Embryonic facial prominence (tissue), 1 donor: ENCODE data around the gene GTF2H3.

Experiments used
- DNase-seq: peaks from one replicate; pipeline ENCODE4 v3.0.0-alpha.2; 2016; ENCODE audit errors: extremely low spot score

Gene GTF2H3

DNA sequence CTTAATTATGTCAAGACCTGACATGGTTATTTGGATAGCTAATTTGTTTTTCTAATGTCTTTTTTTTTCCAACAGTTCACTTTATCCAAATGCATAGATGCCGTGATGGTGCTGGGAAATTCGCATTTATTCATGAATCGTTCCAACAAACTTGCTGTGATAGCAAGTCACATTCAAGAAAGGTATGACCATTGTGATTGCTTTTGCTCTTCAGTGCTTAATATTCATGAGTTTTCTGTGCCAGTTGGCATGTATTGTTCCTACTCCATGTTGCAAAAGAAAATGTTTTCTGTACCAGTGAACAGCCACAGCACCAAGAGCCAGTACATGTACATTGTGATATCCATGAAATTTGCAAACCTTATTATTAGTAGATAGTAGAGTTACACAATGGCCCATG is 11.8 kb downstream of the GTF2H3 start:
- DNase-seq = no peak

DNA sequence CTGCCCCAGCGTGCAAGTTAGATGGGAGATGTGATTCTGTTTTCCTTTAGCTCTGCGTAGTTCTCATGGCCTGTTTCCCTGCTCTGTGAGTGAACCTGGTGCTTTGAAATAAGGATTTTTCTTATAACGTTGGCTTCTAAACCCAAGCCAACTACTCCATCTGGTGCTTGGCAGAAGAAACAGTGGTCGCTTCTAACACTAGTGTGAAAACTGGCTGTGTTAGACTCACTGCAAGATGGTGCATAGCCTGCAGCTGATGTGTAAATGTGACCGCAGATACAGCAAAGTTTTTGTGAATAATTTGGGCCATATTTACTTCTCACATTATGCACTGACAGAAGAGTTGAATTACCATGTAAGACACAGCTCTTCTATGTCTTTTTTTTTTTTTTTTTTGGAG is 12.2 kb downstream of the GTF2H3 start:
- DNase-seq = no peak

DNA sequence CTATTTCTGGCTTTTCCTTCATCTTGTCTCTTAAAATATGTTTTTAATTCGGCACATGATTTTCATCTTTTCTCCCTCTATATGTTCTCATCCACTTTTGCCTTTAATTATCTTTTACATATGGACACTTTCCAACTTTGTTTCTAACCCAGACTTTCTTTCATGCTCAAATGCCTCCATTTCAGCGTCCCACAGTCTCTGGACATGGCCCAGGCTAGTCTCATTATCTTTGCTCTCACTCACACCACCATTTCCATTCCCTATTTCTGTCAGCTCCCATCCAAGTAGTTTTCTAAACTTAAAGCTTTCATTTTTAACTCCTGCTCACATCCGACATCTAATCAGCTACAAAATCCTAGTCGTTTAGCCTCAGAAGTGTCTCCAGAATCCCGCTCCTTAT is 14.8 kb downstream of the GTF2H3 start:
- no peak for DNase-seq

GRCh38 chr12:123654129-123654701 is 20.6 kb downstream of the GTF2H3 start:
- DNase-seq = no peak

DNA sequence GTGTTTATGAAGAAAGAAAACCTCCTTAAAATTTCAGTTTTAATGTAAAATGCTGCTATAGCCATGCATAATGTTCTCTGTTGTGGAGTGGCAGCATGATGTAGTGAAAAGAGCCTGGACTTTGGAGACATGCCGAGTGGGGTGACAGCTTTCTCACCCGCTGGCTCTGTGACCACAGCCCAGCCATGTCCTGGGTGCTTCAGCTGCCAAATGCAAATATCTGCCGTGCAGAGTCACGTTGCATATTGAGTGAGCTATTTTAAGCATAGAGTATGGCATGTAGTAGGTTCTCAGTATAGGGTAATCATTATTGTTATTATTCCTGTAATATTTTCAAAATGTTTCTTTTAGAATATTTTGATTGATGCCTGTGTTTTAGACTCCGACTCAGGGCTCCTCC is 21.8 kb downstream of the GTF2H3 start:
- no peak for DNase-seq

- no peak for DNase-seq
Measured at GRCh38 chr12:123656392-123656791, 22.8 kb downstream of the GTF2H3 start.

- DNase-seq = no peak
Measured at GRCh38 chr12:123657211-123657610, 23.6 kb downstream of the GTF2H3 start.

- no peak for DNase-seq
Measured at GRCh38 chr12:123659996-123660727, 26.5 kb downstream of the GTF2H3 start.

- DNase-seq = no peak
Measured at GRCh38 chr12:123667771-123668170, 34.1 kb downstream of the GTF2H3 start.

DNA sequence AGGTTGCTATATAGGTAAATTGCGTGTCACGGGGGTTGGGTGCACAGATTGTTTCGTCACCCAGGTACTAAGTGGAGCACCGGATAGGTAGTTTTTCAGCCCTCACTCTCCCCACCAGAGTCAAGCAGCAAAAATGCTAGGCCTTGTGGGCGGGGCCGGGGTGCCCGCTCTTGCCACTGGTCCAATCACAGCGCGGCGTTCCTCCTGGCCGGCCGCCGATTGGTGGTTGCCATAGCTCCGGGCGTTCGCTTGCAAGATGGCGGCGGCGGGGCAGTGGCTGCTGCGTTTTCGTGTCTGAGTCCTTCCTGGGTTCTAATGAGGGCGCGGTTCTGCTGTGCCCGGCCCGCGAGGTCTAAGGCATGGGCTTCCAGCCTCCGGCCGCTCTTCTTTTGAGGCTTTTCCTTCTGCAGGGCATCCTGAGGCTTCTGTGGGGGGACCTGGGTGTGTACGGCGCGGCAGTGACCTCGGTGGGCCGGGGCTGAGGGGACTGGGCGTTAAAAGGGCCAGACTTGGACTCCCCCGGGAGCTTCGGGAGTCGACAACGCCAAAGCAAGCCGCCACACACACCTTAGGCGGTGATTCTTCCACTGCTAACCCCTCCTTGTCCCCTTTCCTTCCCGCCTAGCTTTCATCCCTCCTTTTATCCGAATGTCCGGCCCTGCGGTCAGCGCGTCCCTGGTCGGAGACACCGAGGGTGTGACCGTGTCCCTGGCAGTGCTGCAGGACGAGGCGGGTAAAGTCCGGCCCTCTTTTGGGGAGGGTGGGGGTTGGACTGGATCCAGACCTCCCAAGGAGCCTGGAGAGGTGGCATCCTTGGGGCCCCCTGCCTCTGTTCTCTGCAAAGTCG is 37.5 kb downstream of the GTF2H3 start, which contains the start of gene TCTN2:
Gene TCTN2 (plus strand): TSS at position 232 of the 847 bp plus-strand sequence. CDS start 128 bp downstream, at position 360.
- peak; percentile 83 for DNase-seq

DNA sequence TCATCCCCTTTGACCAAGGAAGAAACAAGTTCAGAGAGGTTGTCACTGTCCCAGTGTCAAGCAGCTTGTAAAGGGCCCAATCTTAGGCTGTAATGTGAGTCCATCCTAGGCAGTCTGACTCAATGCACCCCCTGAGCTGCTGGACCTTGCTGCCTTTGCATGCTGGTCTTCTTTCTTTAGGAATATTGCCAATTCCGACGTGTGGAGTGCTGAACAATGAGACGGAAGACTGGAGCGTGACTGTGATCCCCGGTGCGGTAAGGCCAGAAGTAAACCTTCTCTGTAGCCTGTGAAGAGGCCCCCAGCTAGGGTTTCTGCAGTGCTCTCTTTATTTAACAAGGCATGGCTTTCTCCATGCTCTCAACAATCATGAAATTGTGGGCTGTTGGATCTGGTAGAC is 38.2 kb downstream of the GTF2H3 start:
- no peak for DNase-seq

- DNase-seq = no peak
Measured at GRCh38 chr12:123675436-123675835, 41.8 kb downstream of the GTF2H3 start.

- DNase-seq = no peak
Measured at GRCh38 chr12:123676616-123677320, 43.1 kb downstream of the GTF2H3 start.

- DNase-seq = no peak
Measured at GRCh38 chr12:123678981-123679380, 45.4 kb downstream of the GTF2H3 start.

- no peak for DNase-seq
Measured at GRCh38 chr12:123681605-123682004, 48.0 kb downstream of the GTF2H3 start.

GRCh38 chr12:123683964-123684363 is 50.3 kb downstream of the GTF2H3 start:
- DNase-seq = no peak

- no peak for DNase-seq
Measured at GRCh38 chr12:123686636-123687190, 53.1 kb downstream of the GTF2H3 start.

- DNase-seq = no peak
Measured at GRCh38 chr12:123690191-123690840, 56.7 kb downstream of the GTF2H3 start.

DNA sequence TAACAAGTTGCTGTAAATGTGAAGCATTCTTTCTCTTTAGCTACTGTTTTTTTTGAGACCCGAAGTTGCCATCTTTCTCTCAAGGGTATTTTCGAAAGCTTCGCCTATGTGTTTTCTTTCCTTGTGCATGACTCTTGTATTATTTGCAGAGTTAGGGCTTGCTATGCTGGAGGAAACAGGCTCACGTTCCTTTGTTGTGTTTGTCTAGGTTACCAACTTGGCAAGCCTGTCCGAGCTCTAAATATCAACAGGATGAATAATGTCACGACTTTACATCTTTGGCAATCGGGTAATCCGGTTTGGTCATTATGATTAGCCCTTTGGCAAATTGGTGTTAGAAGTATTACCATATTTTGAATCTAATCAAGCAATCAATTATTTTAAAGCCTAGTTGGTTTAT is 62.6 kb downstream of the GTF2H3 start:
- no peak for DNase-seq

DNA sequence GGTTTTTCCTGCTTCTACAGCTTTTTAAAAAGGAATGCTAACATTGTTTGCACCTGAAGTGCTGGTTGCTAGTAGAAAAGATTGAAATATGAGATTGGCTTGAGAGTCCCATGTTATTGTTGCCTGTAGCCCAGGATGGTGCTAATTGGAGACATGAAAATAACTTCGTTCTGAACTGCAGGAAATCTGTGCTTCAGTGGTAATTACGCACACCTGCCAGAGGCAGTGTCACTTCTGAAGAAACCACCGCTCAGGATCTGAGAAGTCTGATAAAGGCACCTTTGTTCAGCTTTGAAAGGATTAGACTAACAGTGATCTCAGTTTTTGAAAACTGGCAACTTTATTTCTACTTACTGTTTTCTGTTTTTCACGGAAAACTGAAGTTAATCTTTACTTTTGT is 63.0 kb downstream of the GTF2H3 start:
- DNase-seq = no peak

- no peak for DNase-seq
Measured at GRCh38 chr12:123705935-123706334, 72.3 kb downstream of the GTF2H3 start.
